ENCODE measurements around the gene SUV39H1. TPM values are rescaled to one million over a fixed set of nuclear protein-coding genes. Genes with fewer than 3 reads are reported as not detected.
"Not testable (repeated sequence)": the region's sequence is repeated elsewhere in the genome, so short reads cannot be mapped to it uniquely, and the experiment has no call there.

SUV39H1 gene
- total RNA-seq, 1 donor from 2014 or later = 3.0 TPM

- Histone ChIP-seq H3K36me3 (no peaks in the 10 kb centered on the region), H3K4me3 (peak overlapping the region; percentile 39), H3K27ac (peak overlapping the region; percentile 70), H3K27me3 (no peaks in the 10 kb centered on the region), H3K4me1 (no peaks in the 10 kb centered on the region), H3K9me3 (no peaks in the 10 kb centered on the region)
- intact Hi-C loops (cut with DNase I) = no loop called here
- TF ChIP-seq, protein P1, sequence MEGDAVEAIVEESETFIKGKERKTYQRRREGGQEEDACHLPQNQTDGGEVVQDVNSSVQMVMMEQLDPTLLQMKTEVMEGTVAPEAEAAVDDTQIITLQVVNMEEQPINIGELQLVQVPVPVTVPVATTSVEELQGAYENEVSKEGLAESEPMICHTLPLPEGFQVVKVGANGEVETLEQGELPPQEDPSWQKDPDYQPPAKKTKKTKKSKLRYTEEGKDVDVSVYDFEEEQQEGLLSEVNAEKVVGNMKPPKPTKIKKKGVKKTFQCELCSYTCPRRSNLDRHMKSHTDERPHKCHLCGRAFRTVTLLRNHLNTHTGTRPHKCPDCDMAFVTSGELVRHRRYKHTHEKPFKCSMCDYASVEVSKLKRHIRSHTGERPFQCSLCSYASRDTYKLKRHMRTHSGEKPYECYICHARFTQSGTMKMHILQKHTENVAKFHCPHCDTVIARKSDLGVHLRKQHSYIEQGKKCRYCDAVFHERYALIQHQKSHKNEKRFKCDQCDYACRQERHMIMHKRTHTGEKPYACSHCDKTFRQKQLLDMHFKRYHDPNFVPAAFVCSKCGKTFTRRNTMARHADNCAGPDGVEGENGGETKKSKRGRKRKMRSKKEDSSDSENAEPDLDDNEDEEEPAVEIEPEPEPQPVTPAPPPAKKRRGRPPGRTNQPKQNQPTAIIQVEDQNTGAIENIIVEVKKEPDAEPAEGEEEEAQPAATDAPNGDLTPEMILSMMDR (IDR thresholded peaks at IDR 0.05) = no peak
- no peak for DNase-seq
- no peak for ATAC-seq
These were observed 12.4 kb upstream of the SUV39H1 start for GRCh38 chrX:48684134-48684533.

DNA sequence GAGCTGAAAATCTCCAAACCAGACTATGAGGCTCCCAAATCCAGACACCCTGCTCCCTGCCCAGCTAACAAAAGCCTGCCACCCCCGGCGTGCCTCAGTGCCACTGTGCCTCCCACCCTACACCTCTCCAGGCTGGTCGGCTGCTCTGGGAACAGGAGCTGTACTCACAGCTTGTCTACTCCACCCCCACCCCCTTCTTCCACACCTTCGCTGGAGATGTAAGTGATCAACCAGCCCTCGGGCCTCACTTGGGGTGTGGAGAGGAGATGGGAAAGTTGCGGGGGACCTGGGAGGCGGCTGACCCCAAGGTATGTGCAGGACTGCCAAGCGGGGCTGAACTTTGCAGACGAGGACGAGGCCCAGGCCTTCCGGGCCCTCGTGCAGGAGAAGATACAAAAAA lies 11.1 kb upstream of the SUV39H1 start:
- Histone ChIP-seq H3K36me3 (no peaks in the 10 kb centered on the region), H3K4me1 (no peaks in the 10 kb centered on the region), H3K27ac (no peak overlapping the region), H3K4me3 (no peak overlapping the region), H3K9me3 (no peaks in the 10 kb centered on the region), H3K27me3 (no peaks in the 10 kb centered on the region)
- intact Hi-C loops (cut with DNase I) = no loop called here
- ATAC-seq (no peak), DNase-seq (no peak)
- TF ChIP-seq, protein P1 (IDR thresholded peaks at IDR 0.05) = no peak

DNA sequence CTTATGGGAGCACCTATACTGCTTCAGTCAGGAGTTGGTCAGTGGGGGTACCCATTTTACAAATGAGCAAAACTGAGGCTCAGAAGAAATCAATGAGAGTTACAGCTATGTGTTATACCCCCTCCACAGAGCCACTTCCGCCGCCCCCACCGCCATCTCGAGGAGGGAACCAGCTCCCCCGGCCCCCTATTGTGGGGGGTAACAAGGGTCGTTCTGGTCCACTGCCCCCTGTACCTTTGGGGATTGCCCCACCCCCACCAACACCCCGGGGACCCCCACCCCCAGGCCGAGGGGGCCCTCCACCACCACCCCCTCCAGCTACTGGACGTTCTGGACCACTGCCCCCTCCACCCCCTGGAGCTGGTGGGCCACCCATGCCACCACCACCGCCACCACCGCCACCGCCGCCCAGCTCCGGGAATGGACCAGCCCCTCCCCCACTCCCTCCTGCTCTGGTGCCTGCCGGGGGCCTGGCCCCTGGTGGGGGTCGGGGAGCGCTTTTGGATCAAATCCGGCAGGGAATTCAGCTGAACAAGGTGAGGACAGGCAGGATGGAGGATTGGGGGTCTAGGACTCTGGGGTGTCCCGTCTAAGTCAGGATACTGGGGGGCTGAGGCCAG lies 7.9 kb upstream of the SUV39H1 start:
- H3K36me3 ChIP-seq = no peaks in the 10 kb centered on the region
- no peaks in the 10 kb centered on the region for H3K9me3 ChIP-seq
- TF ChIP-seq, protein P1 (IDR thresholded peaks at IDR 0.05) = no peak
- H3K4me1 ChIP-seq = no peaks in the 10 kb centered on the region
- intact Hi-C loops (cut with DNase I) = no loop called here
- no peaks in the 10 kb centered on the region for H3K27me3 ChIP-seq
- ATAC-seq = no peak
- no peak overlapping the region for H3K4me3 ChIP-seq
- no peak overlapping the region for H3K27ac ChIP-seq
- no peak for DNase-seq

- no peaks in the 10 kb centered on the region for H3K36me3 ChIP-seq
- DNase-seq (no peak), ATAC-seq (no peak)
- no peak overlapping the region for H3K27ac ChIP-seq
- H3K4me3 ChIP-seq = no peak overlapping the region
- TF ChIP-seq, protein P1 (IDR thresholded peaks at IDR 0.05) = no peak
- H3K9me3 ChIP-seq = no peaks in the 10 kb centered on the region
- H3K27me3 ChIP-seq = no peaks in the 10 kb centered on the region
- H3K4me1 ChIP-seq = no peaks in the 10 kb centered on the region
- intact Hi-C loops (cut with DNase I) = no loop called here
These were observed 7.2 kb upstream of the SUV39H1 start for GRCh38 chrX:48689208-48689920.

- H3K9me3 ChIP-seq; H3K36me3 ChIP-seq; DNase-seq; ATAC-seq; H3K4me3 ChIP-seq; H3K27ac ChIP-seq; H3K4me1 ChIP-seq; intact Hi-C loops (cut with DNase I); H3K27me3 ChIP-seq: not testable (repeated sequence)
These were observed 4.8 kb upstream of the SUV39H1 start for GRCh38 chrX:48691746-48692145.

GRCh38 chrX:48694776-48695533 lies 1.6 kb upstream of the SUV39H1 start:
- no peak overlapping the region for H3K4me3 ChIP-seq
- TF ChIP-seq, protein P1 (IDR thresholded peaks at IDR 0.05) = no peak
- no peaks in the 10 kb centered on the region for H3K4me1 ChIP-seq
- ATAC-seq (no peak), DNase-seq (no peak)
- no peaks in the 10 kb centered on the region for H3K36me3 ChIP-seq
- H3K27ac ChIP-seq = no peak overlapping the region
- H3K9me3 ChIP-seq = no peaks in the 10 kb centered on the region
- intact Hi-C loops (cut with DNase I) = no loop called here
- H3K27me3 ChIP-seq = no peaks in the 10 kb centered on the region

Measured in upper lobe of right lung (tissue), 1 donor.